Right cardiac atrium (tissue), 5 donors: ENCODE data around the gene SERHL2. TPM values are rescaled to one million over a fixed set of nuclear protein-coding genes. Genes with fewer than 3 reads are reported as not detected.
"Not testable (repeated sequence)": the region's sequence is repeated elsewhere in the genome, so short reads cannot be mapped to it uniquely, and the experiment has no call there.

Experiments
- ATAC-seq, 2 donors: fragments of 200-7000 bp; cut with Tn5 transposase; one replicate each; pipeline versions ENCODE4 v1.8.0 to v1.9.1; 2020; ENCODE audit warnings: moderate library complexity in 2 of 2, mild to moderate bottlenecking in 1 of 2
- DNase-seq, 3 donors: peaks; one replicate each; pipeline ENCODE4 v3.0.0-alpha.2; 2020
- H3K27ac ChIP-seq: one replicate; pipeline ENCODE4 v1.5.1; 2013; ENCODE audit warnings: mild to moderate bottlenecking, low read length, control low read depth, moderate library complexity
- H3K27me3 ChIP-seq: one replicate; pipeline ENCODE4 v1.6.1; 2013; ENCODE audit not compliant: control insufficient read depth, insufficient read depth
- H3K4me1 ChIP-seq: one replicate; pipeline ENCODE4 v1.6.1; 2013; ENCODE audit warnings: low read length; ENCODE audit not compliant: control insufficient read depth, insufficient read depth
- H3K4me3 ChIP-seq: one replicate; pipeline ENCODE4 v1.5.1; 2013; ENCODE audit warnings: low read length, control low read depth
- H3K9me3 ChIP-seq: one replicate; pipeline ENCODE4 v1.6.1; 2013; ENCODE audit warnings: low read length; ENCODE audit not compliant: control insufficient read depth
- WGBS: extraction: QIAGEN DNeasy Blood & Tissue Kit; methylation state at CpG from one replicate; pipeline ENCODE4 v1.1.7; 2013; 5-methylcytosine and 5-hydroxymethylcytosine counted together
- intact Hi-C, 4 donors: fragments of 100-400 bp; cut with DNase I; formaldehyde crosslinking; loops; one replicate each; pipeline versions ENCODE4 v1.11.0 to v1.14.0; 2022 to 2023
- polyA plus RNA-seq: library from polyadenylated mRNA; stranded (reverse); fragments of 200-250 nt; gene quantifications from one replicate; pipeline ENCODE4 v1.2.3, GENCODE V29; 2013
- total RNA-seq, 4 donors: library from RNA; stranded (reverse); fragmentation: NEBNext Ultra II Directional; extraction: Animal tissue kit (Norgen Biotek cat#: 25700); gene quantifications; one replicate each; pipeline ENCODE4 v1.2.1, GENCODE V29; 2021
- donor health status: healthy with polysubstance abuse.
- donor health status: DM: no; HTN: yes; CAD: no.
- donor health status: DM: no; HTN: no; CAD: no.
- donor health status: DM: no; HTN: yes; CAD: no; lungs with severe emphysema.
- donor health status: DM: yes; HTN: yes; CAD: no.

Gene SERHL2
- total and polyA plus RNA-seq, 5 donors: 3.3 to 5.0 (median 4.8) TPM

- not testable (repeated sequence) for ATAC-seq
Measured at GRCh38 chr22:42517103-42517502, 36.7 kb upstream of the SERHL2 start.

GRCh38 chr22:42518638-42519524, 34.9 kb upstream of the SERHL2 start:
- intact Hi-C loops: loop anchor here in 1 of 4 donors (5.0 kb wide), 1 partner anchor 33 kb away; the partner anchor contains the start of gene SERHL2
- 15% methylated on average over 19 of the region's 28 CpGs for WGBS
- not testable (repeated sequence) for ATAC-seq

More at GRCh38 chr22:42517103-42517502, 36.7 kb upstream of the SERHL2 start:
- H3K4me3 ChIP-seq, H3K27ac ChIP-seq, H3K4me1 ChIP-seq, H3K9me3 ChIP-seq, H3K27me3 ChIP-seq: not testable (repeated sequence)
- intact Hi-C loops: loop anchor here in 1 of 4 donors (5.0 kb wide), 1 partner anchor 35 kb away; the partner anchor contains the start of gene SERHL2
- WGBS: 97% methylated on average over 7 of the region's 7 CpGs
- peak in 1 of 3 donors; percentile 37 for DNase-seq

GRCh38 chr22:42519525-42520401, 34.0 kb upstream of the SERHL2 start, which contains the start of gene RRP7A:
Gene RRP7A (minus strand): TSS chr22:42519796. CDS start chr22:42519786, 10 bp downstream.
- Histone ChIP-seq H3K27ac (peak within 1 kb of the TSS; percentile 47), H3K4me3 (peak within 1 kb of the TSS; percentile 94), H3K4me1 (no peaks in the 10 kb centered on the region), H3K9me3 (no peaks in the 10 kb centered on the region), H3K27me3 (no peaks in the 10 kb centered on the region)
- intact Hi-C loops: loop anchor here in 1 of 4 donors (5.0 kb wide), 1 partner anchor 33 kb away; the partner anchor contains the start of gene SERHL2
- ATAC-seq: peak; percentile 94 to 95
- WGBS: 7% methylated on average over 65 of the region's 65 CpGs
- peak; percentile 82 to 93 (median 92) for DNase-seq

More at GRCh38 chr22:42518638-42519524, 34.9 kb upstream of the SERHL2 start:
- not testable (repeated sequence) for DNase-seq, H3K4me1 ChIP-seq, H3K27ac ChIP-seq, H3K27me3 ChIP-seq, H3K9me3 ChIP-seq
- H3K4me3 ChIP-seq: peak overlapping the region; percentile 94

GRCh38 chr22:42521228-42521546, 32.6 kb upstream of the SERHL2 start:
- DNase-seq (no peak), ATAC-seq (no peak)
- Histone ChIP-seq H3K27me3 (no peaks in the 10 kb centered on the region), H3K4me3 (no peak overlapping the region), H3K4me1 (no peaks in the 10 kb centered on the region), H3K27ac (no peak overlapping the region), H3K9me3 (no peaks in the 10 kb centered on the region)
- intact Hi-C loops: no loop called here
- WGBS: 86% methylated on average over 9 of the region's 9 CpGs

- ATAC-seq (no peak), DNase-seq (no peak)
- Histone ChIP-seq H3K9me3 (no peaks in the 10 kb centered on the region), H3K4me1 (no peaks in the 10 kb centered on the region), H3K27ac (no peak overlapping the region), H3K4me3 (no peak overlapping the region), H3K27me3 (no peaks in the 10 kb centered on the region)
- intact Hi-C loops: no loop called here
- WGBS: 95% methylated on average over 15 of the region's 15 CpGs
Measured at GRCh38 chr22:42522546-42522945, 31.2 kb upstream of the SERHL2 start.

- Histone ChIP-seq H3K9me3 (no peaks in the 10 kb centered on the region), H3K27ac (no peak overlapping the region), H3K4me1 (no peaks in the 10 kb centered on the region), H3K27me3 (no peaks in the 10 kb centered on the region), H3K4me3 (no peak overlapping the region)
- intact Hi-C loops: no loop called here
- 92% methylated on average over 11 of the region's 11 CpGs for WGBS
- DNase-seq (no peak), ATAC-seq (no peak)
Measured at GRCh38 chr22:42528591-42529307, 25.0 kb upstream of the SERHL2 start.

- H3K4me1 ChIP-seq, intact Hi-C loops, H3K9me3 ChIP-seq, ATAC-seq, DNase-seq, H3K27me3 ChIP-seq, H3K4me3 ChIP-seq, H3K27ac ChIP-seq: not testable (repeated sequence)
- WGBS: 90% methylated on average over 8 of the region's 8 CpGs
Measured at GRCh38 chr22:42529435-42529834, 24.3 kb upstream of the SERHL2 start.

- H3K9me3 ChIP-seq, DNase-seq, ATAC-seq, H3K4me3 ChIP-seq, H3K27ac ChIP-seq, H3K27me3 ChIP-seq, intact Hi-C loops, H3K4me1 ChIP-seq: not testable (repeated sequence)
- 79% methylated on average over 24 of the region's 24 CpGs for WGBS
Measured at GRCh38 chr22:42531401-42532084, 22.2 kb upstream of the SERHL2 start.

GRCh38 chr22:42533638-42533977, 20.1 kb upstream of the SERHL2 start:
- Histone ChIP-seq H3K4me1 (no peaks in the 10 kb centered on the region), H3K9me3 (no peaks in the 10 kb centered on the region), H3K27me3 (no peaks in the 10 kb centered on the region), H3K4me3 (no peak overlapping the region), H3K27ac (no peak overlapping the region)
- 95% methylated on average over 8 of the region's 8 CpGs for WGBS
- no peak for ATAC-seq
- intact Hi-C loops: no loop called here
- DNase-seq: no peak

- H3K9me3 ChIP-seq, ATAC-seq, intact Hi-C loops, H3K4me1 ChIP-seq, H3K27me3 ChIP-seq, H3K4me3 ChIP-seq, H3K27ac ChIP-seq: not testable (repeated sequence)
- peak in 1 of 3 donors; percentile 4 for DNase-seq
- WGBS: 57% methylated on average over 4 of the region's 14 CpGs
Measured at GRCh38 chr22:42535082-42535731, 18.5 kb upstream of the SERHL2 start.
